C4-2B (cell line): ENCODE results near the gene TTLL1.

Experiments
- ZFX ChIP-seq: fragments of 450-650 bp; IDR thresholded peaks from 2 replicates; pipeline ENCODE4 v1.6.1; 2017
- TF ChIP-seq, protein P1 (sequence below): fragments of 450-650 bp; conservative IDR thresholded peaks from 2 replicates; pipeline ENCODE4 v1.5.1; 2017; ENCODE audit warnings: mild to moderate bottlenecking

DNA sequence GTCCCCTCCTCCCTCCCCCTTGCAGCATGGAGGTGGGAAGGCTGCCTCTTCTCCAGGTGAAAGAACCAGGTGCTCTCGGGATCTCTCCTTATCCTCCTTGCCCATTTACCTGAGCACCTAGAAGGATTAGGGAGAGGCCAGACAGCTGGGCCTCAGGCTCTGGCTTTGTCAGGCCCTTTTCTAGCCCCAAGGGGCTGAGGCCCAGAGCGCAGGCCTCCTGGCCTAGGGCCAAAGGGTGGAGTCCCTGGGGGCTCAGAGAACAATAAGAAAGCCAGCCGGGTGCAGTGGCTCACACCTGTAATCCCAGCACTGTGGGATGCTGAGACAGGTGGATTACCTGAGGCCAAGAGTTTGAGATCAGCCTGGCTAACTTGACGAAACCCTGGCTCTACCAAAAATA lies 5.4 kb upstream of the TTLL1 start:
- TF ChIP-seq, protein P1, sequence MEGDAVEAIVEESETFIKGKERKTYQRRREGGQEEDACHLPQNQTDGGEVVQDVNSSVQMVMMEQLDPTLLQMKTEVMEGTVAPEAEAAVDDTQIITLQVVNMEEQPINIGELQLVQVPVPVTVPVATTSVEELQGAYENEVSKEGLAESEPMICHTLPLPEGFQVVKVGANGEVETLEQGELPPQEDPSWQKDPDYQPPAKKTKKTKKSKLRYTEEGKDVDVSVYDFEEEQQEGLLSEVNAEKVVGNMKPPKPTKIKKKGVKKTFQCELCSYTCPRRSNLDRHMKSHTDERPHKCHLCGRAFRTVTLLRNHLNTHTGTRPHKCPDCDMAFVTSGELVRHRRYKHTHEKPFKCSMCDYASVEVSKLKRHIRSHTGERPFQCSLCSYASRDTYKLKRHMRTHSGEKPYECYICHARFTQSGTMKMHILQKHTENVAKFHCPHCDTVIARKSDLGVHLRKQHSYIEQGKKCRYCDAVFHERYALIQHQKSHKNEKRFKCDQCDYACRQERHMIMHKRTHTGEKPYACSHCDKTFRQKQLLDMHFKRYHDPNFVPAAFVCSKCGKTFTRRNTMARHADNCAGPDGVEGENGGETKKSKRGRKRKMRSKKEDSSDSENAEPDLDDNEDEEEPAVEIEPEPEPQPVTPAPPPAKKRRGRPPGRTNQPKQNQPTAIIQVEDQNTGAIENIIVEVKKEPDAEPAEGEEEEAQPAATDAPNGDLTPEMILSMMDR = no peak
- no peak for TF ChIP-seq ZFX
